HFFc6 (cell line): Measurements from ENCODE around the gene C19orf81. TPM values are rescaled to one million over a fixed set of nuclear protein-coding genes. Genes with fewer than 3 reads are reported as not detected.

ENCODE experiments used
- DNase-seq: peaks from one replicate; pipeline ENCODE4 v3.0.0-alpha.2; 2018
- H3K27ac Mint-ChIP-seq: 2 replicates; pipeline ENCODE4 v1.8.0; 2020; ENCODE audit warnings: mild to moderate bottlenecking, mixed read lengths
- H3K27me3 Mint-ChIP-seq: 2 replicates; pipeline ENCODE4 v1.8.0; 2021; ENCODE audit warnings: mild to moderate bottlenecking, moderate library complexity, mixed read lengths; ENCODE audit not compliant: insufficient read depth
- H3K36me3 Mint-ChIP-seq: 2 replicates; pipeline ENCODE4 v1.8.0; 2021; ENCODE audit warnings: low read depth, mixed read lengths
- H3K4me1 Mint-ChIP-seq: 2 replicates; pipeline ENCODE4 v1.8.0; 2020; ENCODE audit warnings: low read depth, mixed read lengths
- H3K4me3 Mint-ChIP-seq: 2 replicates; pipeline ENCODE4 v1.8.0; 2020; ENCODE audit warnings: mild to moderate bottlenecking, moderate library complexity, mixed read lengths
- H3K9me3 Mint-ChIP-seq: 2 replicates; pipeline ENCODE4 v1.8.0; 2020; ENCODE audit warnings: mild to moderate bottlenecking, mixed read lengths
- CTCF ChIP-seq: fragments of 200-600 bp; sonication (generic); IDR thresholded peaks from 2 replicates; pipeline ENCODE4 v1.5.0; 2021; ENCODE audit warnings: antibody characterized with exemption, mild to moderate bottlenecking
- long read RNA-seq: library from polyadenylated mRNA; unstranded; transcript quantifications from one replicate; pipeline ENCODE4 v2.0.0, GENCODE V29; 2019
- total RNA-seq, 6 experiments: library from RNA; stranded (reverse); fragmentation: NEBNext Ultra II Directional; extraction: Animal tissue kit (Norgen Biotek cat#: 25700); gene quantifications; 2 replicates in 1 of 6; 3 replicates in 5 of 6; pipeline ENCODE4 v1.2.3, GENCODE V29; 2021

Gene C19orf81
- under 1 TPM in 3 of 6 experiments, not detected in 3; 0.64 to 0.94 (median 0.68) TPM for total RNA-seq
- long read RNA-seq: 0 reads

GRCh38 chr19:50649433-50650391 is at the start of gene C19orf81:
Gene C19orf81, plus strand, starts transcription at chr19:50649445. Its CDS starts 0 bp downstream, at chr19:50649445.
- no peaks in the 10 kb centered on the region; the same call in 1 of the 2 replicates for H3K9me3 Mint-ChIP-seq
- no peak within 1 kb of the TSS for H3K4me3 Mint-ChIP-seq
- no peak within 1 kb of the TSS for H3K27ac Mint-ChIP-seq
- H3K4me1 Mint-ChIP-seq: no peaks in the 10 kb centered on the region
- peaks cover 8% of the 10 kb centered on the region for H3K27me3 Mint-ChIP-seq
- no peak for TF ChIP-seq CTCF
- no peaks in the 10 kb centered on the region for H3K36me3 Mint-ChIP-seq
- no peak for DNase-seq

GRCh38 chr19:50601407-50602088 is 47.7 kb upstream of the C19orf81 start:
- Mint-ChIP-seq H3K27ac (no peak overlapping the region), H3K36me3 (no peaks in the 10 kb centered on the region), H3K27me3 (peaks cover 4% of the 10 kb centered on the region), H3K4me1 (no peaks in the 10 kb centered on the region), H3K9me3 (no peaks in the 10 kb centered on the region), H3K4me3 (no peak overlapping the region)
- DNase-seq: no peak
- no peak for TF ChIP-seq CTCF

GRCh38 chr19:50602089-50602422 is 47.2 kb upstream of the C19orf81 start:
- no peak overlapping the region for H3K4me3 Mint-ChIP-seq
- peaks cover 4% of the 10 kb centered on the region for H3K27me3 Mint-ChIP-seq
- H3K27ac Mint-ChIP-seq: no peak overlapping the region
- H3K4me1 Mint-ChIP-seq: no peaks in the 10 kb centered on the region
- DNase-seq: no peak
- no peaks in the 10 kb centered on the region; the same call in 1 of the 2 replicates for H3K9me3 Mint-ChIP-seq
- TF ChIP-seq CTCF: no peak
- H3K36me3 Mint-ChIP-seq: peaks cover under 1% of the 10 kb centered on the region; the same call in 1 of the 2 replicates

- no peak for TF ChIP-seq CTCF
- H3K9me3 Mint-ChIP-seq: no peaks in the 10 kb centered on the region; the same call in 1 of the 2 replicates
- DNase-seq: no peak
- H3K27ac Mint-ChIP-seq: no peak overlapping the region
- H3K4me3 Mint-ChIP-seq: no peak overlapping the region
- peaks cover 4% of the 10 kb centered on the region for H3K27me3 Mint-ChIP-seq
- peaks cover 5% of the 10 kb centered on the region for H3K36me3 Mint-ChIP-seq
- no peaks in the 10 kb centered on the region for H3K4me1 Mint-ChIP-seq
Observed at GRCh38 chr19:50602496-50602895, 46.7 kb upstream of the C19orf81 start.

GRCh38 chr19:50602935-50603334 is 46.3 kb upstream of the C19orf81 start:
- no peaks in the 10 kb centered on the region; the same call in 1 of the 2 replicates for H3K9me3 Mint-ChIP-seq
- H3K27ac Mint-ChIP-seq: no peak overlapping the region
- no peaks in the 10 kb centered on the region for H3K4me1 Mint-ChIP-seq
- TF ChIP-seq CTCF: no peak
- no peak overlapping the region for H3K4me3 Mint-ChIP-seq
- H3K27me3 Mint-ChIP-seq: peaks cover 4% of the 10 kb centered on the region
- no peak for DNase-seq
- H3K36me3 Mint-ChIP-seq: peaks cover 6% of the 10 kb centered on the region
